Measurements from ENCODE around the gene PSMA4.
"Not testable (repeated sequence)": the region's sequence is repeated elsewhere in the genome, so short reads cannot be mapped to it uniquely, and the experiment has no call there.

Gene PSMA4

DNA sequence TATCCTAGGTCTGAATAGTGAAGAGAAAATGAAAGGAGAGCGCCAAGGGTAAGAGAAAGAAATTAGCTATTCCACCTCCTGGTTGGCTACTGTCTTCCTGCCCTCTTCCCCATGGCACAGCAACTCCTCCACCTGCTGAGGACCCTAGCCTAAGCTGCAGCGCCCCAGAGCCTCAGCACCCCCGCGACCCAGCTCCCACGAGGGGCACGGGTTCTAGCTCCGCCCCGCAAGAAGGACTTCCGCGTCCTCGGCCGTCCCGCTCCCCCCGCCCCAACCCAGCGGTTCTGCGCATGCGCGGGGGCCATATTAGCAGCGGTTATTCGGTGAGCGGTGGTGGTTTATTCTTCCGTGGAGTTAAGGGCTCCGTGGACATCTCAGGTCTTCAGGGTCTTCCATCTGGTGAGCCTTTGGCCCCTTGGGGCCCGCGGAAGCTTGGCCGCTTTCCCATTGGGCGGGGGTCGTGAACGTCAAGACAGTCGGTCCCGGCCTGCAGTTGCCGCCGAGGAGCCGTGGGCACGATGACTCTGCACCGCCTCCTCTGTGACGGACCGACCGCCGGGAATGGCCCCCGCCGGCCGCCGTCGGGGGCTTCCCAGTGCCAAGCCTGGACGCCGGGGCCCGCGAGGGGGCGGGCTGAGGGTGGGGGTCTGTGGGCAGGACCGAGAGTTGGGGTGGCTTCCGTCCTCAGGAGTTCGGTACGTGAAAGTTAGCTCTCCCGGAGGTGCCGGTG lies at the start of gene PSMA4:
TSS of gene PSMA4 (plus strand) at position 304 of the 730 bp plus-strand sequence. CDS start 1,484 bp downstream, outside the sequence.
- peak within 1 kb of the TSS; percentile 99 for H3K27ac ChIP-seq (ENCODE audit: low read depth, low read length)
- no peaks in the 10 kb centered on the region for H3K9me3 ChIP-seq (ENCODE audit: low read length)
- peaks cover 20% of the 10 kb centered on the region for H3K36me3 ChIP-seq (ENCODE audit: insufficient read depth, low read length)
- peak within 1 kb of the TSS; percentile 97 for H3K9ac ChIP-seq (ENCODE audit: low read length)
- H3K27me3 ChIP-seq (ENCODE audit: control insufficient read depth in 1 of 2, insufficient read depth in 2 of 2, low read length in 2 of 2) = no peaks in the 10 kb centered on the region
- H3K4me1 ChIP-seq (ENCODE audit: insufficient read depth, low read length) = peaks cover 17% of the 10 kb centered on the region
- peak within 1 kb of the TSS; percentile 54 to 92 for H3K4me3 ChIP-seq (ENCODE audit: low read depth in 1 of 2, low read length in 2 of 2)

DNA sequence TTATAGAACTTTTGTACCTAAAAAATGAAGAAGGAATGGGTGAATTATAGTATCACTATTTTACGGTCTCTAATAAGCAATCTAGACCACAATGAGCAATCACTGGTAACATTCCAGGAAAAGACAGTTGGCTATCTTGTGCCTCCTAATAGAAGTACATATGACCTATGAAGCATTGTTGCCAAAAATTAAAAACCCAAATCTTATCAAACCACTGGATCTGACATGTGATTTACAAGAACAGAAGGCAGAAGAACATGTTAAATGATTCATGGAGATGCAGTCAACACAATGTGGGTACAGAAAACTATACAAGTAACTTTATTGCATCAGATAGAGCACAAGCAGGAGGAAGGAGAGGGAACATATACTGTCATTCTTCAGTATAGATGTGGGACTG lies 47.4 kb upstream of the PSMA4 start:
- Histone ChIP-seq H3K4me3 (ENCODE audit: low read depth in 1 of 2, low read length in 2 of 2) (no peak overlapping the region), H3K9me3 (ENCODE audit: low read length) (no peaks in the 10 kb centered on the region), H3K9ac (ENCODE audit: low read length) (no peak overlapping the region), H3K27me3 (ENCODE audit: control insufficient read depth in 1 of 2, insufficient read depth in 2 of 2, low read length in 2 of 2) (no peaks in the 10 kb centered on the region), H3K27ac (ENCODE audit: low read depth, low read length) (no peak overlapping the region), H3K36me3 (ENCODE audit: insufficient read depth, low read length) (peaks cover 34% of the 10 kb centered on the region), H3K4me1 (ENCODE audit: insufficient read depth, low read length) (no peaks in the 10 kb centered on the region)

DNA sequence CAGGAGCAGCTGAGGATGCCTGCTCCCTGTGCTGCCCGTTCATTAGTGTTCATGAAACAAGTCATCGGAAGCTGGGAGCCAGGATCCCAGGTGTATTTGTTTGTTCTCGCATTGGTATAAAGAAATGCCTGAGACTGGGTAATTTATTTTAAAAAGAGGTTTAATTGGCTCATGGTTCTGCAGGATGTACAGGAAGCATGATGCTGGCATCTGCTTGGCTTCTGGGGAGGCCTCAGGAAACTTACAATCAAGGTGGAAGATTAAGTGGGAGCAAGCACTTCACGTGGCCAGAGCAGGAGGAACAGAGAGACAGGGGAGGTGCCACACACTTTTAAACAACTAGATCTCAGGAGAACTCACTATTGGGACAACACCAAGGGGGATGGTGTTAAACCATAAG lies 38.4 kb upstream of the PSMA4 start:
- Histone ChIP-seq H3K27ac (ENCODE audit: low read depth, low read length) (no peak overlapping the region), H3K27me3 (ENCODE audit: control insufficient read depth in 1 of 2, insufficient read depth in 2 of 2, low read length in 2 of 2) (no peaks in the 10 kb centered on the region), H3K9ac (ENCODE audit: low read length) (no peak overlapping the region), H3K4me3 (ENCODE audit: low read depth in 1 of 2, low read length in 2 of 2) (no peak overlapping the region), H3K36me3 (ENCODE audit: insufficient read depth, low read length) (peaks cover 28% of the 10 kb centered on the region), H3K9me3 (ENCODE audit: low read length) (no peaks in the 10 kb centered on the region), H3K4me1 (ENCODE audit: insufficient read depth, low read length) (no peaks in the 10 kb centered on the region)

DNA sequence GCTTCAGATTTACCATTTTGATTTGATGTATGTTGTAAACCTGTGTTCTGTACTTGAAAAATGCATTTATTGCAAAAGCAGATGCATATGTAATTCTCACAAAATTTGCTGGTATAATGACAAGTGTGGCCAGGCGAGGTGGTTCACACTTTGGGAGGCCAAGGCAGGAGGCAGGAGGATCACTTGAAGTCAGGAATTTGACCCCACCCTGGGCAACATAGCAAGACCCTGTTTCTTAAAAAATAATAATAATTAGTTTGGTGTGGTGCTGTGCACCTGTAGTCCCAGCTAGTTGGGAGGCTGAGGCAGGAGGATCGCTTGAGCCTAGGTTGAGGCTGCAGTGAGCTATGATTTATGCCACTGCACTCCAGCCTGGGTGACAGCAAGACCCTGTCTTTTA lies 37.6 kb upstream of the PSMA4 start:
- Histone ChIP-seq H3K36me3 (ENCODE audit: insufficient read depth, low read length) (peaks cover 23% of the 10 kb centered on the region), H3K9me3 (ENCODE audit: low read length) (no peaks in the 10 kb centered on the region)

DNA sequence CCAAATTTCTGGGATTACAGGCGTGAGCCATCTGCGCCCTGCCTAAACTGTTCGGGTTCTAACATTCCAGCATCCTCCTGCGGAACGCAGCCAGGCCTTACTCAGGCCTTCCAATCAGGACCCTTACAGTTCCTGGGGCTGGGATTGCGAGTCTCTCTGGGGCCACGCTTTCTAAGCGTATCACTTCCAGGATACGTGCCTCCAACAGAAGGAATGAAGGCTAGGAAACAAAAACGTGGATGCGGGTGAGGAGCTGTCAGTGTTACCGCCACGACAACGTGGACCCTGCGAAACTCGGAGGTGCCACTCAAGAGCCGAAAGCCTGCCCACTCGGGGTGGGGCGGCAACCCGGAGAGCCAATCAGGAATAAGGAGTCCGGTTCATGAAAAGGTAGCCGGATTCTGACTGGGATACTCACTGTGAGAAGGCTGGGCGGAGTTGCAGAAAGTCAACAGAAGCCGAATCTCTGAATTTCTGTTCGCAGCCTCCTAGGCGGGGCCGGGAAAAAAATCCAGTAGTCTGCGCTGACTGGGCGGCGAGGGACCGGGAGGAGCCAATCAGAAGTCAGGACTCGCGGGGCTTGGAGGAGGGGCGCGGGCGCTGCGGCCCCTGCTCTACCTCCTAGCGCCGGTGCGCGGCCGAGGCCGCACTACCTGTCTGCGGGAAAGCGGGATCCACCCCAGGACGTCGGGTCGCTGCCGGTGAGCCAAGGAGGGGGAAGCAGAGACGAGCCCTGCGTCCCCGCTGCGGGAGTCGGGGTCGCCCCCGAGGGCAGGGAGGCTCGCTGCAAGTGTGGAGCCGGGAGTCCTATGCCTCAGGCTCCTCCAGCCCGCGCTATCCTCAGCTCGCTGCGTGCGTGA lies 33.0 kb upstream of the PSMA4 start, which contains the start of gene HYKK:
TSS of gene HYKK (plus strand) at position 607 of the 860 bp plus-strand sequence. CDS start 5,512 bp downstream, outside the sequence.
- H3K27me3 ChIP-seq (ENCODE audit: control insufficient read depth in 1 of 2, insufficient read depth in 2 of 2, low read length in 2 of 2) = no peaks in the 10 kb centered on the region
- H3K9me3 ChIP-seq (ENCODE audit: low read length) = no peaks in the 10 kb centered on the region
- peak within 1 kb of the TSS; percentile 47 for H3K9ac ChIP-seq (ENCODE audit: low read length)
- H3K4me1 ChIP-seq (ENCODE audit: insufficient read depth, low read length) = no peaks in the 10 kb centered on the region
- H3K4me3 ChIP-seq (ENCODE audit: low read depth in 1 of 2, low read length in 2 of 2) = peak within 1 kb of the TSS; percentile 74 to 95
- H3K36me3 ChIP-seq (ENCODE audit: insufficient read depth, low read length) = no peaks in the 10 kb centered on the region
- peak within 1 kb of the TSS; percentile 66 for H3K27ac ChIP-seq (ENCODE audit: low read depth, low read length)

More for the DNA sequence above, 37.6 kb upstream of the PSMA4 start:
- Histone ChIP-seq H3K9ac (ENCODE audit: low read length) (no peak overlapping the region), H3K27ac (ENCODE audit: low read depth, low read length) (no peak overlapping the region), H3K27me3 (ENCODE audit: control insufficient read depth in 1 of 2, insufficient read depth in 2 of 2, low read length in 2 of 2) (no peaks in the 10 kb centered on the region), H3K4me1 (ENCODE audit: insufficient read depth, low read length) (no peaks in the 10 kb centered on the region), H3K4me3 (ENCODE audit: low read depth in 1 of 2, low read length in 2 of 2) (no peak overlapping the region)

DNA sequence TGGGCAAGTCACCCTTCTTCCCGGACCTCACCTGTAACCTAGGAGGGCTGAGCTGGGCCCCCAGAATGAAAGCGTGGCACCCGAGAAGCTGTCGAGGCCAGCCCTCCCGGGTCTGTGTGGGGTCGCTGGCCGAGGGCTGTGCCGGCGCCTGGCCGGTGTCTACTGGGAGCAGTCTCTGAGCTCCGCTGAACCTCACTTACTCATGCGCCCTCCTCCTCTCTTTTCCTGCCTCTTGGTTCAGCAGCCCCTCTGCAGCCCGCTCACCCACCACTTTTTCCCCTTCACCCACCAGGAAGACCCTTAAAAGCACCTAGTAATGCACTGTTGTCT lies 32.4 kb upstream of the PSMA4 start:
- H3K4me1 ChIP-seq (ENCODE audit: insufficient read depth, low read length) = no peaks in the 10 kb centered on the region
- H3K36me3 ChIP-seq (ENCODE audit: insufficient read depth, low read length) = no peaks in the 10 kb centered on the region
- no peaks in the 10 kb centered on the region for H3K9me3 ChIP-seq (ENCODE audit: low read length)
- peak overlapping the region; percentile 74 to 95 for H3K4me3 ChIP-seq (ENCODE audit: low read depth in 1 of 2, low read length in 2 of 2)
- H3K27ac ChIP-seq (ENCODE audit: low read depth, low read length) = peak overlapping the region; percentile 32
- H3K27me3 ChIP-seq (ENCODE audit: control insufficient read depth in 1 of 2, insufficient read depth in 2 of 2, low read length in 2 of 2) = no peaks in the 10 kb centered on the region
- H3K9ac ChIP-seq (ENCODE audit: low read length) = peak overlapping the region; percentile 47

DNA sequence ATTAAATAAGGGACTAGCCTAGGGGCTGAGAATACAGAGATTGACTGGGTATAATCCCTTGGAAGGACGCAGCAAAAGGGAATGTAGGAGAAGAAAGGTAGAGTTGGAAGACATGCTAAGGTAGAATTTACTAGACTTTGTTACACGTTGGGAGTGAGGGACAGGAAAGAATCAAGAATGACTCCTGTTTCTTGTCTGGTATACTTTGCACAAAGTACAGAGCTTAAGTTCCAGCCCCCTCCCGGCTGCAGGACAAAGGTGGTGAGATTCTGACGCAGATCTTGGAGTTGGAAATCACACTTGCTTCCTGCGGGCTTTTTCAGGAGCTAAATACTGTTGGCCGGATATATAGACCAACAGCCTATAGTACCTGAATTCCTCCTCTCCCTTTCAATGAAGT lies 32.0 kb upstream of the PSMA4 start:
- no peak overlapping the region for H3K27ac ChIP-seq (ENCODE audit: low read depth, low read length)
- H3K9ac ChIP-seq (ENCODE audit: low read length) = no peak overlapping the region
- H3K36me3 ChIP-seq (ENCODE audit: insufficient read depth, low read length) = no peaks in the 10 kb centered on the region
- no peaks in the 10 kb centered on the region for H3K4me1 ChIP-seq (ENCODE audit: insufficient read depth, low read length)
- peak overlapping the region; percentile 74 to 95 for H3K4me3 ChIP-seq (ENCODE audit: low read depth in 1 of 2, low read length in 2 of 2)
- no peaks in the 10 kb centered on the region for H3K9me3 ChIP-seq (ENCODE audit: low read length)
- no peaks in the 10 kb centered on the region for H3K27me3 ChIP-seq (ENCODE audit: control insufficient read depth in 1 of 2, insufficient read depth in 2 of 2, low read length in 2 of 2)

DNA sequence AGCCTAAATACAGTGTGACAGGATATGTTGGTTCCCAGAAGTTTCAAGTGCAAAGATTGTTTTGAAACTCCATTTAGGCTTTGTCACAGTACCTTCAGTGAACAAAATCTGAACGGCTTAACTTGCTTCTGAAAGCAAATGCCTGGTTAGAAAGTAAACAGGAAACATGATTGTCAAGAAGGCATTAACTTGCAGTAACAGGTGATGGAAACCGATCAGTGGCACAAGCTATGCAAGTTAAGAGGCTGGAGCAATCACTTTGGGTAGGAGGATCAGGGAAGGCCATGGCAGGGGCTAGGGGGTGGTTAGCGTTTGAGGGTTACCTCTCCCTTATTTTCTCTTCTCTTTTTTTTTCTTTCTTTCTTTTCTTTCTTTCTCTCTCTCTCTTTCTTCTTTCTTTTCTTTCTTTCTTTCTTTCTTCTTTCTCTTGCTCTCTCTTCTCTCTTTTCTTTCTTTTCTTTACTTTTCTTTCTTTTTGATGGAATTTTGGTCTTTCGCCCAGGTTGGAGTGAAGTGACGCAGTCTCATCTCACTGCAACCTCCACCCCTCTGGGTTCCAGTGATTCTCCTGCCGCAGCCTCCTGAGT lies 30.4 kb upstream of the PSMA4 start:
- no peak overlapping the region for H3K27ac ChIP-seq (ENCODE audit: low read depth, low read length)
- no peaks in the 10 kb centered on the region for H3K27me3 ChIP-seq (ENCODE audit: control insufficient read depth in 1 of 2, insufficient read depth in 2 of 2, low read length in 2 of 2)
- no peaks in the 10 kb centered on the region for H3K36me3 ChIP-seq (ENCODE audit: insufficient read depth, low read length)
- no peaks in the 10 kb centered on the region for H3K9me3 ChIP-seq (ENCODE audit: low read length)
- H3K4me1 ChIP-seq (ENCODE audit: insufficient read depth, low read length) = no peaks in the 10 kb centered on the region
- no peak overlapping the region for H3K9ac ChIP-seq (ENCODE audit: low read length)
- no peak overlapping the region for H3K4me3 ChIP-seq (ENCODE audit: low read depth in 1 of 2, low read length in 2 of 2)

DNA sequence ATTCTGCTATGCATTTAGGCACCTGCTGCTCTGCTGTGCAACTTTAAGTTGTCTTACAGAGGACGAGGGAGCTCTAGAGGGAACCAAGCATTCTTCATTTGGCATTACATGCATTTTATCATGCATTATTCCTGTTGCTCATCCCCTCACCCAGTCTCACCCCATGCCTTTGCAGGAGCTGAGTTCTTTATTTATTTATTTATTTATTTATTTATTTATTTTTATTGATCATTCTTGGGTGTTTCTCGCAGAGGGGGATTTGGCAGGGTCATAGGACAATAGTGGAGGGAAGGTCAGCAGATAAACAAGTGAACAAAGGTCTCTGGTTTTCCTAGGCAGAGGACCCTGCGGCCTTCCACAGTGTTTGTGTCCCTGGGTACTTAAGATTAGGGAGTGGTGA lies 20.2 kb upstream of the PSMA4 start:
- H3K4me3 ChIP-seq (ENCODE audit: low read depth in 1 of 2, low read length in 2 of 2); H3K4me1 ChIP-seq (ENCODE audit: insufficient read depth, low read length); H3K9ac ChIP-seq (ENCODE audit: low read length); H3K27me3 ChIP-seq (ENCODE audit: control insufficient read depth in 1 of 2, insufficient read depth in 2 of 2, low read length in 2 of 2); H3K9me3 ChIP-seq (ENCODE audit: low read length); H3K27ac ChIP-seq (ENCODE audit: low read depth, low read length); H3K36me3 ChIP-seq (ENCODE audit: insufficient read depth, low read length): not testable (repeated sequence)

DNA sequence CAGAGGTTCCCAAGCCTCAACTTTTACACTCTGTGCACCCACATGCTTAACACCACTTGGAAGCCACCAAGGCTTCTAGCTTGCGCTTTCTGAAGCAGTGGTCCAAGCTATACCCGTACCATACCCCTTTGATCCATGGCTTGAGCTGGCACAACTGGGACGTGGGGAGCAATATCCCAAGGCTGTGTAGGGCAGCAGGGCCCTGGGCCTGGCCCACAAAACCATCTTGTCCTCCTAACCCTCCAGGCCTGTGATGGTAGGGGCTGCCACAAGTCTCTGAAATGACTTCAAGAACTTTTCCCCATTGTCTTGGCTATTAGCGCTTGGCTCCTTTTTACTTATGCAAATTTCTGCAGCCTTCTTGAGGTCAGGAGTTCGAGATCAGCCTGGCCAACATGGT lies 16.0 kb upstream of the PSMA4 start:
- Histone ChIP-seq H3K36me3 (ENCODE audit: insufficient read depth, low read length) (no peaks in the 10 kb centered on the region), H3K4me1 (ENCODE audit: insufficient read depth, low read length) (no peaks in the 10 kb centered on the region), H3K27me3 (ENCODE audit: control insufficient read depth in 1 of 2, insufficient read depth in 2 of 2, low read length in 2 of 2) (no peaks in the 10 kb centered on the region), H3K4me3 (ENCODE audit: low read depth in 1 of 2, low read length in 2 of 2) (no peak overlapping the region), H3K9me3 (ENCODE audit: low read length) (no peaks in the 10 kb centered on the region), H3K27ac (ENCODE audit: low read depth, low read length) (no peak overlapping the region), H3K9ac (ENCODE audit: low read length) (no peak overlapping the region)

DNA sequence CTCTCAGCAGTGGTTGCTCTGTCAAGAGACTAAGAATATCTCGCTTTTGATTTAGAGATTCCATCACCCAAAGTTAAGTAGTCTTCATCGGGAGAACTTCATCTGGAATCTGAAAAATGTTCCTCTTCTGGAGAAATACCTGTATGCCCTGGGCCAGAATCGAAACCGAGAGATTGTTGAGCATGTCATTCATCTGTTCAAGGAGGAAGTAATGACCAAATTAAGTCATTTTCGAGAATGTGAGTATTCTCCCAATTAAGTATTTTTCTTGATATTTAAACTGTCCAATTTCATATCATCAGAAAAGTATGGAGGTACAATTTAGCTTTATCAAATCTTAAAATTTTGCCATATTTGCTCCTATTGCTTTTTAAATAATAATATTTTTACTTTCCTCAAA lies 12.9 kb upstream of the PSMA4 start:
- Histone ChIP-seq H3K4me3 (ENCODE audit: low read depth in 1 of 2, low read length in 2 of 2) (no peak overlapping the region), H3K9me3 (ENCODE audit: low read length) (no peaks in the 10 kb centered on the region), H3K27ac (ENCODE audit: low read depth, low read length) (no peak overlapping the region), H3K9ac (ENCODE audit: low read length) (no peak overlapping the region), H3K36me3 (ENCODE audit: insufficient read depth, low read length) (no peaks in the 10 kb centered on the region), H3K4me1 (ENCODE audit: insufficient read depth, low read length) (no peaks in the 10 kb centered on the region), H3K27me3 (ENCODE audit: control insufficient read depth in 1 of 2, insufficient read depth in 2 of 2, low read length in 2 of 2) (no peaks in the 10 kb centered on the region)

Data from muscle layer of colon (tissue), 2 donors.